ENCODE data around the gene JPH4. TPM values are rescaled to one million over a fixed set of nuclear protein-coding genes. Genes with fewer than 3 reads are reported as not detected.

Gene JPH4
- polyA plus RNA-seq, 2 of the 4 experiments (the other 2 are of a cell fraction), result 0.05 TPM; not detected in 1

GRCh38 chr14:23525611-23526010, 53.0 kb downstream of the JPH4 start (continued):
- TF ChIP-seq TFCP2L1 (CRISPR knock-in tag; IDR thresholded peaks at IDR 0.05) (no peak), HDAC2 (IDR thresholded peaks at IDR 0.05) (no peak)

- H3K4me2 ChIP-seq, result no peak overlapping the region
- WGBS (ENCODE audit: missing lambda C conversion rate), result 88% methylated on average over 14 of the region's 14 CpGs
- DNase-seq (ENCODE audit: low read depth in 1 of 2, low spot score in 1 of 2) (no peak), FAIRE-seq (no peak), ATAC-seq (no peak)
- no peak for TF ChIP-seq FOXS1 (CRISPR knock-in tag; IDR thresholded peaks at IDR 0.05)
- TF ChIP-seq USF2 (IDR thresholded peaks at IDR 0.05), result no peak
- no peak for TF ChIP-seq HMGXB4 (CRISPR knock-in tag; IDR thresholded peaks at IDR 0.05; ENCODE audit: borderline replicate concordance)
- TF ChIP-seq MAX (IDR thresholded peaks at IDR 0.05), result no peak
- POLR2A ChIA-PET, result no interaction called here
- H3K27ac ChIP-seq, result no peak overlapping the region
- no peak overlapping the region for H3K4me3 ChIP-seq
- CTCF ChIA-PET, result no interaction called here
- H3K4me1 ChIP-seq, result no peaks in the 10 kb centered on the region
- no peaks in the 10 kb centered on the region for H3K9me3 ChIP-seq
These were observed 53.6 kb downstream of the JPH4 start for GRCh38 chr14:23524954-23525353.

- FAIRE-seq (no peak), ATAC-seq (no peak), DNase-seq (ENCODE audit: low read depth in 1 of 2, low spot score in 1 of 2) (no peak)
- no peak overlapping the region for H3K27ac ChIP-seq
- no peaks in the 10 kb centered on the region for H3K4me1 ChIP-seq
- WGBS (ENCODE audit: missing lambda C conversion rate), result 72% methylated on average over 13 of the region's 16 CpGs
- POLR2A ChIA-PET, result no interaction called here
- H3K9me3 ChIP-seq, result no peaks in the 10 kb centered on the region
- CTCF ChIA-PET, result interaction anchor here (0.6 to 2.8 kb wide), 8 partner anchors 13 to 1886 kb away, joined by 3 to 13 read pairs (median 3); no protein-coding TSS in a partner anchor
- H3K4me2 ChIP-seq, result no peak overlapping the region
- no peak overlapping the region for H3K4me3 ChIP-seq
- TF ChIP-seq EHMT2 (IDR thresholded peaks at IDR 0.05; ENCODE audit: low read depth), result no peak
- TF ChIP-seq RAD21 (conservative IDR thresholded peaks at IDR 0.05 in 1 of 2, IDR thresholded peaks at IDR 0.05 in 1 of 2), result no peak
- no peak for TF ChIP-seq CEBPB (IDR thresholded peaks at IDR 0.05)
- TF ChIP-seq ZSCAN20 (CRISPR knock-in tag; IDR thresholded peaks at IDR 0.05), result no peak
- TF ChIP-seq USF2 (IDR thresholded peaks at IDR 0.05), result no peak
- no peak for TF ChIP-seq TFCP2L1 (CRISPR knock-in tag; IDR thresholded peaks at IDR 0.05)
- no peak for TF ChIP-seq RCOR1 (IDR thresholded peaks at IDR 0.05; ENCODE audit: low read depth, low read length)
- no peak for TF ChIP-seq TP53 (CRISPR knock-in tag; IDR thresholded peaks at IDR 0.05)
- no peak for TF ChIP-seq ZC3H11A (IDR thresholded peaks at IDR 0.05)
- TF ChIP-seq RNF2 (IDR thresholded peaks at IDR 0.05; ENCODE audit: borderline replicate concordance, low read depth), result no peak
These were observed 55.2 kb downstream of the JPH4 start for GRCh38 chr14:23523229-23524016.

- ATAC-seq (no peak), DNase-seq (ENCODE audit: low read depth in 1 of 2, low spot score in 1 of 2) (no peak), FAIRE-seq (no peak)
- CTCF ChIA-PET, result interaction anchor here (0.6 to 2.8 kb wide), 7 partner anchors 12 to 1886 kb away, joined by 3 to 13 read pairs (median 3); no protein-coding TSS in a partner anchor
- POLR2A ChIA-PET, result no interaction called here
- Histone ChIP-seq H3K4me2 (no peak overlapping the region), H3K9me3 (no peaks in the 10 kb centered on the region), H3K4me1 (no peaks in the 10 kb centered on the region), H3K27ac (no peak overlapping the region), H3K4me3 (no peak overlapping the region)
- 53% methylated on average over 8 of the region's 9 CpGs for WGBS (ENCODE audit: missing lambda C conversion rate)
- TF ChIP-seq MAFK (IDR thresholded peaks at IDR 0.05; ENCODE audit: partially characterized antibody), result no peak
- TF ChIP-seq FOXS1 (CRISPR knock-in tag; IDR thresholded peaks at IDR 0.05), result no peak
- TF ChIP-seq POLR2A (IDR thresholded peaks at IDR 0.05; ENCODE audit: low read length), result no peak
- no peak for TF ChIP-seq HOXA7 (CRISPR knock-in tag; IDR thresholded peaks at IDR 0.05)
- no peak for TF ChIP-seq FOSL2 (IDR thresholded peaks at IDR 0.05)
- TF ChIP-seq FOSL2 (CRISPR knock-in tag; IDR thresholded peaks at IDR 0.05), result no peak
- no peak for TF ChIP-seq BCL3 (IDR thresholded peaks at IDR 0.05)
- TF ChIP-seq HDAC2 (IDR thresholded peaks at IDR 0.05), result no peak
- TF ChIP-seq REST (IDR thresholded peaks at IDR 0.05), result no peak
- TF ChIP-seq PHF8 (IDR thresholded peaks at IDR 0.05; ENCODE audit: borderline replicate concordance, low read depth), result no peak
These were observed 55.9 kb downstream of the JPH4 start for GRCh38 chr14:23522643-23523198.

All from A549 (cell line).